ENCODE data around the gene PGBD2.
"Not testable (repeated sequence)": the region's sequence is repeated elsewhere in the genome, so short reads cannot be mapped to it uniquely, and the experiment has no call there.

The PGBD2 gene, protein sequence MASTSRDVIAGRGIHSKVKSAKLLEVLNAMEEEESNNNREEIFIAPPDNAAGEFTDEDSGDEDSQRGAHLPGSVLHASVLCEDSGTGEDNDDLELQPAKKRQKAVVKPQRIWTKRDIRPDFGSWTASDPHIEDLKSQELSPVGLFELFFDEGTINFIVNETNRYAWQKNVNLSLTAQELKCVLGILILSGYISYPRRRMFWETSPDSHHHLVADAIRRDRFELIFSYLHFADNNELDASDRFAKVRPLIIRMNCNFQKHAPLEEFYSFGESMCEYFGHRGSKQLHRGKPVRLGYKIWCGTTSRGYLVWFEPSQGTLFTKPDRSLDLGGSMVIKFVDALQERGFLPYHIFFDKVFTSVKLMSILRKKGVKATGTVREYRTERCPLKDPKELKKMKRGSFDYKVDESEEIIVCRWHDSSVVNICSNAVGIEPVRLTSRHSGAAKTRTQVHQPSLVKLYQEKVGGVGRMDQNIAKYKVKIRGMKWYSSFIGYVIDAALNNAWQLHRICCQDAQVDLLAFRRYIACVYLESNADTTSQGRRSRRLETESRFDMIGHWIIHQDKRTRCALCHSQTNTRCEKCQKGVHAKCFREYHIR

GRCh38 chr1:248906009-248906752 is at the start of gene PGBD2:
TSS of gene PGBD2 (plus strand) at chr1:248906235. CDS start at chr1:248913863, 7,628 bp downstream.
- DNase-seq (ENCODE audit: insufficient read length, low spot score) (peak; percentile 88), FAIRE-seq (peak; percentile 92)

- FAIRE-seq: no peak
These were observed 48.8 kb upstream of the PGBD2 start for GRCh38 chr1:248857201-248857600.

DNA sequence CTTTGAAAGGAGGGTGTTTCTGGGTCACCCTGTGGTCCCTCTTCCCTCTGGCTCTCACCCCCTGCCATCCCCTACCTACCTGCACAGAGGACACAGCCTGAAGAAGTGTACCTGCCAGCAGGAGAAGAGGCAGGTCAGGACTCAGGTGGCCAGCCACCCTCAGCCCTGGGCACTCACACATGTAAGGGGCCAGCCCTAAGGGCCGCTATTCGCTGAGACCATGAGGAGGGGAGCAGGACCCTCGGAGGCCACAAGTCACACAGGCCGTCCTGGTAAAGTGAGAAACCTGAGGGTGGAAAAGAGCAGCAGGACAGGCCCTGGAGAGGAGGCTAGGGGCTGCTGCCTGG is 48.3 kb upstream of the PGBD2 start:
- FAIRE-seq: no peak

More at GRCh38 chr1:248857201-248857600, 48.8 kb upstream of the PGBD2 start:
- DNase-seq (ENCODE audit: insufficient read length, low spot score): no peak

DNA sequence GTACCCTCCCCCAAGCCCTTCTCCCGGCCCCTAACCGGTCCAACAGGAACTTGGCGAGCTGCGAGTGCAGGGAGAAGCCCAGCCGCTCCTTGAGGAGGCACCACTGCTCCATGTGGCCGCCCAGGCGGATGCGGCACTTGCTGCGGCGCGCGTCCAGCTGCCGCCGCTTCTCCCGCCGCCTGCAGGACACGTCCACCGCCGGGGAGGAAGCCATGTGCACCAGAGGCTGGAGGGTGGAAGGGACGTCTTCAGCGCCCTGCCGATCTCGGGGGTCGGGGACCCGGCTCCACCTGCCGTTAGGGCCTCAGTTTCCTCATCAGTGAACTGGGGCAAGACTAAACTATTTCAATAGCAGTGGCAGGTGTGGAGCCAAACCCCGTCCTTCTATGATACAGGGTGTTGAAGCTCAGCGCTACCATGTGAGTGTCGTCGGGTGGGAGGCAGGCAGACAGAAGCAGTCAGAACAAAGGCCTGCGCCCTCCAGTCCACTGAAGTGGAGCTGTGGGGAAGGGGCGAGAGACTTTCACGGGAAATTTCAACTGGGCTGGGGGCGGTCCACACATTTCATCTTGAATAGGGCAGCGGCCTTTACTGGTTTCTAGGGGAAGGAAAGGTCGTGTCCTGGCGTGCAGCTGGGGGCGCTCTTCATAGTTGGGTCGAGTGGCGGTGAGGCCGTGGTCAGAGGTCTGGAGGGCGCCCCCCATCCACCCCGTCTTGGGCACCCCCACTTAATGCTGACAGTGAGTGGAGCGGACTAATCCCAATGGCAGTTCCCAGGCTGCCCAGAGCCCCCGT is 47.7 kb upstream of the PGBD2 start:
- DNase-seq (ENCODE audit: insufficient read length, low spot score) (no peak), FAIRE-seq (peak; percentile 35)

More for the DNA sequence above, 48.3 kb upstream of the PGBD2 start:
- no peak for DNase-seq (ENCODE audit: insufficient read length, low spot score)

GRCh38 chr1:248858891-248859889 is 46.8 kb upstream of the PGBD2 start, which contains the start of gene ZNF692:
TSS of gene ZNF692 (minus strand) at chr1:248859085. CDS start at chr1:248858309, 776 bp downstream.
- FAIRE-seq: peak; percentile 84
- peak; percentile 92 for DNase-seq (ENCODE audit: insufficient read length, low spot score)

GRCh38 chr1:248860007-248860406 is 46.0 kb upstream of the PGBD2 start:
- DNase-seq (ENCODE audit: insufficient read length, low spot score) (no peak), FAIRE-seq (no peak)

GRCh38 chr1:248861616-248862015 is 44.4 kb upstream of the PGBD2 start:
- FAIRE-seq: no peak

GRCh38 chr1:248862695-248862997 is 43.4 kb upstream of the PGBD2 start:
- DNase-seq (ENCODE audit: insufficient read length, low spot score) (no peak), FAIRE-seq (no peak)

More at GRCh38 chr1:248861616-248862015, 44.4 kb upstream of the PGBD2 start:
- DNase-seq (ENCODE audit: insufficient read length, low spot score): no peak

DNA sequence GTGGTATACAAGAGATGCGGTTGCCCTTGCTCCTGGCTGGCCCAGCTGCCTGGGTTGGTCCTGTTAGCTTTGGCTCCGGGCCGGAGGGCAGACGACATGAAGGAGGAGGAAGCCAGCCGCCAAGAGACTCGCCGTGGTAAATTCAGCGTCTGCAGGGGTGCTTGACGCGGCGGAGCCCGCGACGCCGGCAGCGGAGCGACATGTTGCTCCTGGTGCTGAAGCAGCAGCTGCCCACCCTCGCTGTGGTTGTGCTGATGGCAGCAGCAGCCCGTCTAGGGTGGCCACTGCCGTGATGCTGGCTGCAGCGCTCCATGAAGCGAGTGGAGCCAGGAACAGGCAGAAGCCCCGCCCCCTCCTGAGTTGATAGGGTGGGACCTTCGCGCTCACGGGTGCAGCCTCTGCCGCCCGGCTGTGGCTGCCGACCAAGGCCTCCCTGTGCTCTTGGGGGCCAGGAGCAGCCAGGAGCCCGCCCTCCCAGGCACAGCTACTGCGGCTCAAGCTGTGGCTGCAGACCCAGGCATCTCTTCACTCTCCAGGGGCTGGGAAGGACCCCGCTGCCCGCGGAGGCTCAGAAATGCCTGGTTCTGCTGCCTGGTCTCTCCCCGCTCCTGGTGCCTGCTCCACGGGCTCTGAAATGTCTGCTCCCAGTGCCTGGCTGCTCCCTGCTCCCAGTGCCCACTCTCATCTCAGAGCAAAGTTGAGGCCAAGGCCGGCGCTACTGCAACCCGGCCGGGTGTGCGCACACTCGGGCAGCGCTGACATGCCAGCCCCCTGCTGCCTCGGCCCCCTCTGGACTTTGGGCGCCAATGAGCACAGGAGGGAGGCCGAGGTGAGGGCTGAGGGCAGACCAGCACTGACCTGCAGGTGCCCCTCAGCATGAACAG is 42.8 kb upstream of the PGBD2 start:
- FAIRE-seq: peak; percentile 39
- no peak for DNase-seq (ENCODE audit: insufficient read length, low spot score)

- no peak for FAIRE-seq
- no peak for DNase-seq (ENCODE audit: insufficient read length, low spot score)
These were observed 34.1 kb upstream of the PGBD2 start for GRCh38 chr1:248871837-248872401.

GRCh38 chr1:248872752-248873408 is 33.2 kb upstream of the PGBD2 start:
- DNase-seq (ENCODE audit: insufficient read length, low spot score) (no peak), FAIRE-seq (peak; percentile 76)

DNA sequence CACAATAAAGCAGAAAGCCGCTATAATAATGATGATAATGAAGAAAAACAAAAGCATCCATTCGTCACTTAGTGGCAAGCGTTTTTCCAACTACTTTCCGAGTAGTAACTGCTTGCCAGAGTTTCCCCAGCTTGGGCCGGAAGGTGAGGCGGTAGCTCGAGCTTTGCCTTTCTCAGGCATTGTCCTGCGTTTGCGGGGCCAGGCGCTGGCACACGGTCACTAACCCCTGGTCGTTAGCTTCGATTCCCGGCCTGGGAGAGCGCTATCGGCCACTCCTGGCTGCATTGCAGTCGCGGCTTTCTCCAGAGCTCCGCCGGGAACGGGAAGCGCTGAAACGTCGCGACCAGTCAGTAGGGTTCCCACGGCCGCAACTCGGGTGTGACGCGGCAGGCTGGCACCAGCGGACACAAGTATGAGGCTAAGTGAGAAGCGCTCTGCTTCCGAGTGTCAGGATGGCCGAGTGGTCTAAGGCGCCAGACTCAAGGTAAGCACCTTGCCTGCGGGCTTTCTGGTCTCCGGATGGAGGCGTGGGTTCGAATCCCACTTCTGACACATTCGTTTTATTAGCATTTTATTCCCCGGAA is 32.5 kb upstream of the PGBD2 start:
- DNase-seq (ENCODE audit: insufficient read length, low spot score) (no peak), FAIRE-seq (peak; percentile 95)

GRCh38 chr1:248873993-248874533 is 32.0 kb upstream of the PGBD2 start:
- FAIRE-seq (no peak), DNase-seq (ENCODE audit: insufficient read length, low spot score) (no peak)

- no peak for FAIRE-seq
These were observed 24.8 kb upstream of the PGBD2 start for GRCh38 chr1:248881261-248881660.

DNA sequence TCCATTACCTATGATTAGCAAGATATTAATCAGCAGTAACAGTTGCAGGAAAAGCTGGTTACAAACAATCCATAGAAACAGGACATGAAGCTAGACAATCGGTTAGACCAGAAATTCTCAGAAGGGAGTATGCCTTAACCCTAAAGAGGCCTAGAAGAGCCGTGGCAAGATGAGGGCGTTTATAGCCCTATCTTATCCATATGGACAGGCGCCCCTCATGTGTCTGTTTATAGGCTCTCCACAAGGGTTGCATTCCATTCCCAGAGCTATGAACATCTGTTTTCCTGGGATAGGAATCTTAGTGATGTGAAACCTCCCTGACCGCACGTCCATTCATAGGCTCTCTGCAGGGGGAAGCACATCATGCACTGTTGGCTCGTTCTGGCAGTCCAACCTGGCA is 23.6 kb upstream of the PGBD2 start:
- not testable (repeated sequence) for DNase-seq (ENCODE audit: insufficient read length, low spot score); FAIRE-seq

More at GRCh38 chr1:248881261-248881660, 24.8 kb upstream of the PGBD2 start:
- DNase-seq (ENCODE audit: insufficient read length, low spot score): no peak

- FAIRE-seq (no peak), DNase-seq (ENCODE audit: insufficient read length, low spot score) (no peak)
These were observed 21.3 kb upstream of the PGBD2 start for GRCh38 chr1:248884632-248885295.

Measured in GM19239 (cell line).